ENCODE measurements around the gene POLRMT.

Gene POLRMT

DNA sequence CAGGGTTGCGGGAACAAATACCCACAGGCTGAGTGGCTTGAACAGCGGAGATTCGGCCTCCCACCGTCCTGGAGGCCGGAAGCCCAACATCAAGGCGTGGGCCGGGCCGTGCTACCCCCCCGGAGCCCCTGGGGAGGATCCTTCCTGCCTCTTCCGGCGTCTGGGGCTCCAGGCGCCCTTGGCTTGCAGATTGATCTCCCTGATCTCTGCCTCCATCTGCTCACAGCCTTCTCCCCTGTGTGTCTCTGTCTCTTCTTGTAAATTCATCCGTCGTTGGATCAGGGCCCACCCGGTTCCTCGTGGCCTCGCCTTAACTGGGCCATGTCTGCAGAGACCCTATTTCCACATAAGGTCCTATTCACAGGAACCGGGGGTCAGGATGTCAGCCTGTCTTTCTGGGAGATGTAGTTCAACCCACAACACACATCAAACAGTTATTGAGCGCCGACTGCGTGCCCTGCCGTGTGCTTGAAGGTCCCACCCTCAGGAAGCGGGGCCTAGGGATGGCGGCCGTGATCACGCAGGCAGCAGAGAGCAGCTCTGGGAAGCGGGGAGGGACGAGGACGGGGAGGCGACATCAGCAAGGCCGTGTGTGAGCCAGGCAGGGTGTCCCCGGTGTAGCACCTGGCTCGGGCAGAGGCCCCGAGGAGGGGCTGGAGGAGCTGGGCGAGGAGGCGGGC, 22.4 kb downstream of the POLRMT start (continued):
- TF ChIP-seq ZBTB48 (tag by site-specific recombination; IDR thresholded peaks at IDR 0.05) (no peak), GLIS1 (tag by site-specific recombination; IDR thresholded peaks at IDR 0.05) (peak; percentile 94), HOXA7 (CRISPR knock-in tag; IDR thresholded peaks at IDR 0.05; ENCODE audit: borderline replicate concordance) (no peak), ZEB2 (tag by site-specific recombination; IDR thresholded peaks at IDR 0.05) (no peak), ZIC2 (tag by site-specific recombination; IDR thresholded peaks at IDR 0.05) (peak; percentile 65), ZNF266 (tag by site-specific recombination; IDR thresholded peaks at IDR 0.05; ENCODE audit: low read depth) (no peak), ZNF311 (tag by site-specific recombination; IDR thresholded peaks at IDR 0.05; ENCODE audit: borderline replicate concordance) (no peak), ZNF623 (tag by site-specific recombination; IDR thresholded peaks at IDR 0.05) (no peak), ZFP69B (tag by site-specific recombination; IDR thresholded peaks at IDR 0.05) (peak; percentile 59), SCRT1 (tag by site-specific recombination; IDR thresholded peaks at IDR 0.05; ENCODE audit: borderline replicate concordance) (no peak), ZNF214 (tag by site-specific recombination; IDR thresholded peaks at IDR 0.05; ENCODE audit: borderline replicate concordance) (no peak), ZNF19 (tag by site-specific recombination; IDR thresholded peaks at IDR 0.05; ENCODE audit: low read depth) (no peak), WT1 (tag by site-specific recombination; IDR thresholded peaks at IDR 0.05) (no peak), OVOL3 (tag by site-specific recombination; IDR thresholded peaks at IDR 0.05) (no peak), BCL11B (tag by site-specific recombination; IDR thresholded peaks at IDR 0.05; ENCODE audit: low read depth) (no peak)
- TF ChIP-seq, protein P1, sequence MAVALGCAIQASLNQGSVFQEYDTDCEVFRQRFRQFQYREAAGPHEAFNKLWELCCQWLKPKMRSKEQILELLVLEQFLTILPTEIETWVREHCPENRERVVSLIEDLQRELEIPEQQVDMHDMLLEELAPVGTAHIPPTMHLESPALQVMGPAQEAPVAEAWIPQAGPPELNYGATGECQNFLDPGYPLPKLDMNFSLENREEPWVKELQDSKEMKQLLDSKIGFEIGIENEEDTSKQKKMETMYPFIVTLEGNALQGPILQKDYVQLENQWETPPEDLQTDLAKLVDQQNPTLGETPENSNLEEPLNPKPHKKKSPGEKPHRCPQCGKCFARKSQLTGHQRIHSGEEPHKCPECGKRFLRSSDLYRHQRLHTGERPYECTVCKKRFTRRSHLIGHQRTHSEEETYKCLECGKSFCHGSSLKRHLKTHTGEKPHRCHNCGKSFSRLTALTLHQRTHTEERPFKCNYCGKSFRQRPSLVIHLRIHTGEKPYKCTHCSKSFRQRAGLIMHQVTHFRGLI (tag by site-specific recombination; IDR thresholded peaks at IDR 0.05): 0 out of 2 replicates have a peak, but pooled peaks have one; percentile 32
- TF ChIP-seq, protein P2, sequence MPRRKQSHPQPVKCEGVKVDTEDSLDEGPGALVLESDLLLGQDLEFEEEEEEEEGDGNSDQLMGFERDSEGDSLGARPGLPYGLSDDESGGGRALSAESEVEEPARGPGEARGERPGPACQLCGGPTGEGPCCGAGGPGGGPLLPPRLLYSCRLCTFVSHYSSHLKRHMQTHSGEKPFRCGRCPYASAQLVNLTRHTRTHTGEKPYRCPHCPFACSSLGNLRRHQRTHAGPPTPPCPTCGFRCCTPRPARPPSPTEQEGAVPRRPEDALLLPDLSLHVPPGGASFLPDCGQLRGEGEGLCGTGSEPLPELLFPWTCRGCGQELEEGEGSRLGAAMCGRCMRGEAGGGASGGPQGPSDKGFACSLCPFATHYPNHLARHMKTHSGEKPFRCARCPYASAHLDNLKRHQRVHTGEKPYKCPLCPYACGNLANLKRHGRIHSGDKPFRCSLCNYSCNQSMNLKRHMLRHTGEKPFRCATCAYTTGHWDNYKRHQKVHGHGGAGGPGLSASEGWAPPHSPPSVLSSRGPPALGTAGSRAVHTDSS (tag by site-specific recombination; IDR thresholded peaks at IDR 0.05): no peak
- TF ChIP-seq, protein P3, sequence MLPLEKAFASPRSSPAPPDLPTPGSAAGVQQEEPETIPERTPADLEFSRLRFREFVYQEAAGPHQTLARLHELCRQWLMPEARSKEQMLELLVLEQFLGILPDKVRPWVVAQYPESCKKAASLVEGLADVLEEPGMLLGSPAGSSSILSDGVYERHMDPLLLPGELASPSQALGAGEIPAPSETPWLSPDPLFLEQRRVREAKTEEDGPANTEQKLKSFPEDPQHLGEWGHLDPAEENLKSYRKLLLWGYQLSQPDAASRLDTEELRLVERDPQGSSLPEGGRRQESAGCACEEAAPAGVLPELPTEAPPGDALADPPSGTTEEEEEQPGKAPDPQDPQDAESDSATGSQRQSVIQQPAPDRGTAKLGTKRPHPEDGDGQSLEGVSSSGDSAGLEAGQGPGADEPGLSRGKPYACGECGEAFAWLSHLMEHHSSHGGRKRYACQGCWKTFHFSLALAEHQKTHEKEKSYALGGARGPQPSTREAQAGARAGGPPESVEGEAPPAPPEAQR (tag by site-specific recombination; IDR thresholded peaks at IDR 0.05): no peak
- TF ChIP-seq, protein P4, sequence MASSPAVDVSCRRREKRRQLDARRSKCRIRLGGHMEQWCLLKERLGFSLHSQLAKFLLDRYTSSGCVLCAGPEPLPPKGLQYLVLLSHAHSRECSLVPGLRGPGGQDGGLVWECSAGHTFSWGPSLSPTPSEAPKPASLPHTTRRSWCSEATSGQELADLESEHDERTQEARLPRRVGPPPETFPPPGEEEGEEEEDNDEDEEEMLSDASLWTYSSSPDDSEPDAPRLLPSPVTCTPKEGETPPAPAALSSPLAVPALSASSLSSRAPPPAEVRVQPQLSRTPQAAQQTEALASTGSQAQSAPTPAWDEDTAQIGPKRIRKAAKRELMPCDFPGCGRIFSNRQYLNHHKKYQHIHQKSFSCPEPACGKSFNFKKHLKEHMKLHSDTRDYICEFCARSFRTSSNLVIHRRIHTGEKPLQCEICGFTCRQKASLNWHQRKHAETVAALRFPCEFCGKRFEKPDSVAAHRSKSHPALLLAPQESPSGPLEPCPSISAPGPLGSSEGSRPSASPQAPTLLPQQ (tag by site-specific recombination; IDR thresholded peaks at IDR 0.05): peak; percentile 56; the same call in 1 of the 2 replicates
- TF ChIP-seq, protein P5, sequence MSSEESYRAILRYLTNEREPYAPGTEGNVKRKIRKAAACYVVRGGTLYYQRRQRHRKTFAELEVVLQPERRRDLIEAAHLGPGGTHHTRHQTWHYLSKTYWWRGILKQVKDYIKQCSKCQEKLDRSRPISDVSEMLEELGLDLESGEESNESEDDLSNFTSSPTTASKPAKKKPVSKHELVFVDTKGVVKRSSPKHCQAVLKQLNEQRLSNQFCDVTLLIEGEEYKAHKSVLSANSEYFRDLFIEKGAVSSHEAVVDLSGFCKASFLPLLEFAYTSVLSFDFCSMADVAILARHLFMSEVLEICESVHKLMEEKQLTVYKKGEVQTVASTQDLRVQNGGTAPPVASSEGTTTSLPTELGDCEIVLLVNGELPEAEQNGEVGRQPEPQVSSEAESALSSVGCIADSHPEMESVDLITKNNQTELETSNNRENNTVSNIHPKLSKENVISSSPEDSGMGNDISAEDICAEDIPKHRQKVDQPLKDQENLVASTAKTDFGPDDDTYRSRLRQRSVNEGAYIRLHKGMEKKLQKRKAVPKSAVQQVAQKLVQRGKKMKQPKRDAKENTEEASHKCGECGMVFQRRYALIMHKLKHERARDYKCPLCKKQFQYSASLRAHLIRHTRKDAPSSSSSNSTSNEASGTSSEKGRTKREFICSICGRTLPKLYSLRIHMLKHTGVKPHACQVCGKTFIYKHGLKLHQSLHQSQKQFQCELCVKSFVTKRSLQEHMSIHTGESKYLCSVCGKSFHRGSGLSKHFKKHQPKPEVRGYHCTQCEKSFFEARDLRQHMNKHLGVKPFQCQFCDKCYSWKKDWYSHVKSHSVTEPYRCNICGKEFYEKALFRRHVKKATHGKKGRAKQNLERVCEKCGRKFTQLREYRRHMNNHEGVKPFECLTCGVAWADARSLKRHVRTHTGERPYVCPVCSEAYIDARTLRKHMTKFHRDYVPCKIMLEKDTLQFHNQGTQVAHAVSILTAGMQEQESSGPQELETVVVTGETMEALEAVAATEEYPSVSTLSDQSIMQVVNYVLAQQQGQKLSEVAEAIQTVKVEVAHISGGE (tag by site-specific recombination; conservative IDR thresholded peaks at IDR 0.05; ENCODE audit: low read depth): no peak
